Vagina (tissue), 2 donors: ENCODE data around the gene GZF1.

Experiments
- CTCF ChIP-seq, 3 experiments: fragments of 450-650 bp in 2 of 3; fragments of 200-600 bp in 1 of 3; sonication (generic) in 1 of 3; IDR thresholded peaks; one replicate each; pipeline ENCODE4 v1.5.1; 2017 to 2019; ENCODE audit warnings: antibody characterized with exemption in 3 of 3, mild to moderate bottlenecking in 2 of 3, moderate library complexity in 2 of 3
- POLR2A ChIP-seq, 2 donors: fragments of 450-650 bp; IDR thresholded peaks; one replicate each; pipeline ENCODE4 v1.6.1; 2017; ENCODE audit warnings: antibody characterized with exemption in 2 of 2, mild to moderate bottlenecking in 2 of 2, moderate library complexity in 2 of 2
- POLR2AphosphoS5 ChIP-seq, 2 donors: sonication (generic); formaldehyde crosslinking; IDR thresholded peaks; one replicate each; pipeline ENCODE4 v1.9.0; 2017; ENCODE audit warnings: antibody characterized with exemption in 2 of 2, mild to moderate bottlenecking in 2 of 2, low read depth in 1 of 2; ENCODE audit not compliant: insufficient read depth in 1 of 2

- TF ChIP-seq POLR2A (IDR thresholded peaks at IDR 0.05) (no peak), CTCF (IDR thresholded peaks at IDR 0.05) (peak in 2 of 3 experiments; percentile 33 to 42), POLR2AphosphoS5 (IDR thresholded peaks at IDR 0.05; ENCODE audit: insufficient read depth in 1 of 2, low read depth in 1 of 2) (no peak)
Observed at GRCh38 chr20:23349338-23350195, 12.4 kb upstream of the GZF1 start.
